Omental fat pad (tissue), 4 donors: ENCODE measurements around the gene BRI3BP. TPM values are rescaled to one million over a fixed set of nuclear protein-coding genes. Genes with fewer than 3 reads are reported as not detected.
"Not testable (repeated sequence)": the region's sequence is repeated elsewhere in the genome, so short reads cannot be mapped to it uniquely, and the experiment has no call there.

Experiments
- ATAC-seq: fragments of 150-250 bp; one replicate; pipeline ENCODE4 v1.9.1; 2016; ENCODE audit warnings: mild to moderate bottlenecking, moderate library complexity; ENCODE audit not compliant: low FRiP score
- DNase-seq: peaks from one replicate; pipeline ENCODE4 v3.0.0-alpha.2; 2019; ENCODE audit warnings: low spot score
- CTCF ChIP-seq, 3 donors: fragments of 450-650 bp; IDR thresholded peaks; one replicate each; pipeline ENCODE4 v1.5.1; 2016 to 2017; ENCODE audit warnings: antibody characterized with exemption in 3 of 3, mild to moderate bottlenecking in 3 of 3, moderate library complexity in 2 of 3
- total RNA-seq, 4 donors: library from RNA; depleted of rRNA; stranded (reverse); fragments of >200 nt; gene quantifications; one replicate each; pipeline ENCODE4 v1.1.0, GENCODE V29; 2016

The BRI3BP gene
- total RNA-seq, 4 donors from 2014 or later, result 3.5 to 5.4 (median 4.4) TPM

- DNase-seq (no peak), ATAC-seq (no peak)
- TF ChIP-seq CTCF (IDR thresholded peaks at IDR 0.05), result no peak
Measured at GRCh38 chr12:124972211-124972610, 21.2 kb upstream of the BRI3BP start.

DNA sequence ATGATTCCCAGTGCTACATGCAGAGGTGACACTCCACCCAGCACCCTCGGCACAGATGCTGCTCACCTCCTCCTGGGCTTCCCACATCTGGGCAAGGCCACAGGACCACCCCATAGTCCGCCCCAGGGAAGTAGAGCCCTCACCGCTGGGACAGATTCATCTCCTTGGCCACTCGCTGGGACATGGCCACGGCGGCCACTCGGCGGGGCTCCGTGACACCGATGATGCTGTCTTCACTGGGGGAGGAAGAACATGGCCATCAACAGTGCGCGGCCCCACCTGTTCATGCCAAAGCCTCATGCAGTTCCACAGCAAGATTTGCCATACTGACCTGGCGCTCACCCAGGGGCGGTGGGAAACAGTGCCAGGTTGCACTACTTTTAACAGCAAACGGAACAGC lies 18.2 kb upstream of the BRI3BP start:
- DNase-seq, result no peak
- no peak for ATAC-seq
- TF ChIP-seq CTCF (IDR thresholded peaks at IDR 0.05), result no peak

GRCh38 chr12:124976999-124977398 lies 16.4 kb upstream of the BRI3BP start:
- no peak for TF ChIP-seq CTCF (IDR thresholded peaks at IDR 0.05)
- ATAC-seq (no peak), DNase-seq (no peak)

GRCh38 chr12:124979568-124979967 lies 13.9 kb upstream of the BRI3BP start:
- DNase-seq (no peak), ATAC-seq (no peak)
- TF ChIP-seq CTCF (IDR thresholded peaks at IDR 0.05), result no peak

DNA sequence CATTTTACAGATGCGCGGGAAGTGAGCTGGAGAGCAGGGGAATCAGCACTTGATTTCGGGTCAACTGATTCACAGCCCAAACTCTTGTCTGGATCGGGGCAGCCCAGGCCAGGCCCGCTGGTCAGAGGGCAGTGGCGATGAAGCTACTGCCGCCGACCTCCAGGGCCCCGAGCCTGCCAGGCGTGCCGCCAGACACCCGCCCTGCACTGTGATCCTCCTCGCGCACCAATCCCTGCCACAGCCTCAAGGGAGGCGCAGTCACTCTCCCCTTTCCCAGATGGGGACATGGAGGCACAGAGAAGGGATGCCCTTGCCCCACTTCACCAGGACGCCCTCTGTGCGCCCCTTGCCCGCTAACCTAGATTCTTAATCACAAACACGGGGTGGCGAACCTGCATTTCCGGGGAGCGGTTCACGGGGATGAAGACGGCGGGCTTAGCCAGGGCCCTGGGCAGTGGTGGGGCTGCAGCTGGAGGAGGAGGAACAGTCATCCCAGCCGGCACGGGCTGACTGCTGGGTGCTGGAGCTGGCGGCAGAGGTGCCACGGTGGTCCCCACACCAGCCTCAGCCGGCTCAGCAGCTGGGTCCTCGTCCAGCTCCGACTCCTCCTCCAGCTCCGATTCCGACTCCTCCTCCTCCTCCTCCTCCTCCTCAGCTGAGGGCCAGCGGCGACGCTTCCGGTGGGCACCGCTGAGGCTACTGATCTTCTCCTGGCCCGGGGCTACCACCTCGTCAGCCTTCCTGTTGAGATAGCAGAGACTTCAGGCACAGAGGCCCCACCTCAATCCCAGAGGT lies 13.2 kb upstream of the BRI3BP start:
- DNase-seq (no peak), ATAC-seq (peak; percentile 25)
- TF ChIP-seq CTCF (IDR thresholded peaks at IDR 0.05), result no peak

- ATAC-seq, DNase-seq: not testable (repeated sequence)
Measured at GRCh38 chr12:124986876-124987275, 6.6 kb upstream of the BRI3BP start.

DNA sequence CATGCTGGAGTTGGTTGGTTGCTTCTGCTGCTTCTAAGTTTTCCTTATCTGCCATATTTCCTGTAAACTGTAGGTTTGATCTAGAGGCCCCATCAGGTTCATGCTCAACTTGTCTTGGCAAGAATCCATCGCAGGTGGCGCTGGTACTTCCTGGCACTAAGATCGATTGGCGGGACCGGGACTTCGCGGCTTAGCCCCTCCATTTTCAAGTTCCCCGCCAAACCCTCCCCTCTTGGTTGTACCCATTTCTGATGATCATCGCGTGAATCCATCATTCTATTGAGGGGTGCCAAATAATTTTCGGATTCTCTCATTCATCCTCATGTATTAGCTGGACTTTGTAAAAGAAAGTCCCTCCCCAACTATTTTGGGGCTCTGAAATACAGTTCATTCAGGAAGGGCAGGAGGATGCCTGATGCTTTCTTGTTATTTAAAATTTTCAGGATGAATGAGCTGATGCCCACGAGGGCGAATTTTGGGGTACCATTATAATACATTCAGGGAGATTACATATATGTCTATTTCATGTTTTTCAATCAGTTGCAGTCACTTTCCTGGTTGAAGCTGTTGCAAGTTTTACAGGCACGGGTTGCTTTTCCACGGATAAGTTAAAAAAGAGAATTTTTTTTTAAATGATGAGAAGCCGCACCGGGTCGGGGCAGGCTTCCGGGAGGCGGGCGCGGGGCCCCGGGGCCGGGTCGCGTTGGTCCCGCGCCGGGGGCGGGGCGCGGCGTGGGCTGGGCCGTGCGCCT lies 395 bp upstream of the BRI3BP start:
- ATAC-seq, result no peak
- no peak for TF ChIP-seq CTCF (IDR thresholded peaks at IDR 0.05)
- no peak for DNase-seq
